HepG2 (cell line): ENCODE results near the gene HID1. TPM values are rescaled to one million over a fixed set of nuclear protein-coding genes. Genes with fewer than 3 reads are reported as not detected.

ENCODE experiments used
- ETV5 ChIP-seq: IDR thresholded peaks from 2 replicates; pipeline ENCODE4 v1.6.1; 2018; ENCODE audit warnings: missing biosample characterization, missing genetic modification reagents, inconsistent platforms, borderline replicate concordance
- KMT2B ChIP-seq: IDR thresholded peaks from 2 replicates; pipeline ENCODE4 v1.6.1; 2016; ENCODE audit warnings: missing genetic modification reagents, missing compliant biosample characterization
- PHF21A ChIP-seq: sonication (generic); formaldehyde crosslinking; IDR thresholded peaks from 2 replicates; pipeline ENCODE4 v1.5.0; 2020; ENCODE audit warnings: mild to moderate bottlenecking, missing genetic modification reagents
- SMC3 ChIP-seq: IDR thresholded peaks from 2 replicates; pipeline ENCODE4 v1.6.1; 2011; ENCODE audit warnings: low read length, improper control_type of control experiment
- TBX2 ChIP-seq: sonication (generic); formaldehyde crosslinking; IDR thresholded peaks from 2 replicates; pipeline ENCODE4 v1.5.0; 2020; ENCODE audit warnings: missing genetic modification reagents, mild to moderate bottlenecking, borderline replicate concordance
- TGIF2 ChIP-seq: IDR thresholded peaks from 2 replicates; pipeline ENCODE4 v1.6.1; 2016; ENCODE audit warnings: control low read depth, missing compliant biosample characterization
- ZNF598 ChIP-seq: sonication (generic); formaldehyde crosslinking; IDR thresholded peaks from 2 replicates; pipeline ENCODE4 v1.5.1; 2020; ENCODE audit warnings: mild to moderate bottlenecking, missing genetic modification reagents, borderline replicate concordance
- polyA plus RNA-seq, 8 experiments: library from polyadenylated mRNA; depleted of rRNA in 3 of 8; stranded (reverse) in 7 of 8; unstranded in 1 of 8; fragments of >200 nt; fragmentation: Illumina TruSeq in 4 of 8; extraction: Trizol in 4 of 8; gene quantifications; 2 replicates each; pipeline versions ENCODE4 v1.2.1 to v1.2.3, GENCODE V29; 2011 to 2016; ENCODE audit warnings: low read depth in 4 of 8, missing spikeins in 1 of 8, mixed read lengths in 1 of 8; ENCODE audit not compliant: insufficient read depth in 1 of 8
- total RNA-seq, 5 experiments: library from RNA; depleted of rRNA; stranded (reverse); fragments of >200 nt; fragmentation: Illumina TruSeq; extraction: Trizol; gene quantifications; 2 replicates each; pipeline ENCODE4 v1.2.3, GENCODE V29; 2016; ENCODE audit warnings: low read depth in 1 of 5
- TF ChIP-seq, protein P1 (sequence below): sonication (generic); formaldehyde crosslinking; IDR thresholded peaks from 2 replicates; pipeline ENCODE4 v1.4.0; 2020; ENCODE audit warnings: missing genetic modification reagents
- TF ChIP-seq, protein P2 (sequence below): sonication (generic); formaldehyde crosslinking; conservative IDR thresholded peaks from 2 replicates; pipeline ENCODE4 v1.8.0; 2022; ENCODE audit warnings: low read depth, missing genetic modification reagents
- TF ChIP-seq, protein P3 (sequence below): sonication (generic); formaldehyde crosslinking; IDR thresholded peaks from 2 replicates; pipeline ENCODE4 v1.4.0; 2020; ENCODE audit warnings: missing genetic modification reagents, borderline replicate concordance
- TF ChIP-seq, protein P4 (sequence below): sonication (generic); formaldehyde crosslinking; IDR thresholded peaks from 2 replicates; pipeline ENCODE4 v1.4.0; 2020; ENCODE audit warnings: missing genetic modification reagents, borderline replicate concordance

The HID1 gene
- total and polyA plus RNA-seq, 2 of the 13 experiments (the other 11 are each of a cell fraction or from before 2014, with no cell fraction given), result 2.1 to 10.6 TPM

DNA sequence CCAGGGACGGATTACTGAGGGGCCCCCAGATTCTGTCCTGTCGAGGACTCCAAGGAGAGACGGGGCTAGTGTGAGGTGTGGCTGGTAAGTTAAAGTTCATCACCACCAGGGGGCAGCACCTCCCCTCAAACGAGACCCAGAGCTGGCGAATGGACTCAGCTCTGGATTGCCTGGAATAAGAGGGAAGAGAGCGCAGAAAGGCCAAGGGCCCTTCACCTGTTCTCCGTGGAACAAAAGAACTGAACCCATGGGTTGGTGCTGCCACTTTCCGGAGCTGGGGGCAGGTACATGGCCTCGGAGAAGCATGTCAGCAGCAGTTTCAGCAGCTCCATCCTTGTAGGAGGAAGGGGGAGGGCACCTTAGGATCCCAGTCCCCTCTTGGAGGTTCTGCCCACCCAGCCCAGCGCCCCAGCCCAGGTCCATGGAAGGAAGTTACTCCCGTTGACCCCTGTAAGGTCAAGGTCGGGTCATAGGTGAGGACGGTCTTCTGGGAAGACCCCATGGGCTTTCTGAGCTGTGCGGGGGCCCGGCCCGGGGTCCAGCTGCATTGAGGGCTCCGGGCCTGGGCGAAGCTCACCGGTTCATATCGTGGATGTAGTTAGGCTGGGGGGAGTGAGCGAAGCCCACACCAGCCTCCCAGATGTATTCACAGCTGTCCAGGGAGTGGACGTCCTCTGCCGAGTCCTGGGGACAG lies 10.8 kb downstream of the HID1 start (continued):
- TF ChIP-seq, protein P1, sequence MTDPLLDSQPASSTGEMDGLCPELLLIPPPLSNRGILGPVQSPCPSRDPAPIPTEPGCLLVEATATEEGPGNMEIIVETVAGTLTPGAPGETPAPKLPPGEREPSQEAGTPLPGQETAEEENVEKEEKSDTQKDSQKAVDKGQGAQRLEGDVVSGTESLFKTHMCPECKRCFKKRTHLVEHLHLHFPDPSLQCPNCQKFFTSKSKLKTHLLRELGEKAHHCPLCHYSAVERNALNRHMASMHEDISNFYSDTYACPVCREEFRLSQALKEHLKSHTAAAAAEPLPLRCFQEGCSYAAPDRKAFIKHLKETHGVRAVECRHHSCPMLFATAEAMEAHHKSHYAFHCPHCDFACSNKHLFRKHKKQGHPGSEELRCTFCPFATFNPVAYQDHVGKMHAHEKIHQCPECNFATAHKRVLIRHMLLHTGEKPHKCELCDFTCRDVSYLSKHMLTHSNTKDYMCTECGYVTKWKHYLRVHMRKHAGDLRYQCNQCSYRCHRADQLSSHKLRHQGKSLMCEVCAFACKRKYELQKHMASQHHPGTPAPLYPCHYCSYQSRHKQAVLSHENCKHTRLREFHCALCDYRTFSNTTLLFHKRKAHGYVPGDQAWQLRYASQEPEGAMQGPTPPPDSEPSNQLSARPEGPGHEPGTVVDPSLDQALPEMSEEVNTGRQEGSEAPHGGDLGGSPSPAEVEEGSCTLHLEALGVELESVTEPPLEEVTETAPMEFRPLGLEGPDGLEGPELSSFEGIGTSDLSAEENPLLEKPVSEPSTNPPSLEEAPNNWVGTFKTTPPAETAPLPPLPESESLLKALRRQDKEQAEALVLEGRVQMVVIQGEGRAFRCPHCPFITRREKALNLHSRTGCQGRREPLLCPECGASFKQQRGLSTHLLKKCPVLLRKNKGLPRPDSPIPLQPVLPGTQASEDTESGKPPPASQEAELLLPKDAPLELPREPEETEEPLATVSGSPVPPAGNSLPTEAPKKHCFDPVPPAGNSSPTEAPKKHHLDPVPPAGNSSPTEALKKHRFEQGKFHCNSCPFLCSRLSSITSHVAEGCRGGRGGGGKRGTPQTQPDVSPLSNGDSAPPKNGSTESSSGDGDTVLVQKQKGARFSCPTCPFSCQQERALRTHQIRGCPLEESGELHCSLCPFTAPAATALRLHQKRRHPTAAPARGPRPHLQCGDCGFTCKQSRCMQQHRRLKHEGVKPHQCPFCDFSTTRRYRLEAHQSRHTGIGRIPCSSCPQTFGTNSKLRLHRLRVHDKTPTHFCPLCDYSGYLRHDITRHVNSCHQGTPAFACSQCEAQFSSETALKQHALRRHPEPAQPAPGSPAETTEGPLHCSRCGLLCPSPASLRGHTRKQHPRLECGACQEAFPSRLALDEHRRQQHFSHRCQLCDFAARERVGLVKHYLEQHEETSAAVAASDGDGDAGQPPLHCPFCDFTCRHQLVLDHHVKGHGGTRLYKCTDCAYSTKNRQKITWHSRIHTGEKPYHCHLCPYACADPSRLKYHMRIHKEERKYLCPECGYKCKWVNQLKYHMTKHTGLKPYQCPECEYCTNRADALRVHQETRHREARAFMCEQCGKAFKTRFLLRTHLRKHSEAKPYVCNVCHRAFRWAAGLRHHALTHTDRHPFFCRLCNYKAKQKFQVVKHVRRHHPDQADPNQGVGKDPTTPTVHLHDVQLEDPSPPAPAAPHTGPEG (CRISPR knock-in tag), result 0 out of 2 replicates have a peak, but pooled peaks have one; percentile 29
- TF ChIP-seq KMT2B (CRISPR knock-in tag), result no peak
- peak; percentile 43; the same call in 1 of the 2 replicates for TF ChIP-seq ZNF598
- TF ChIP-seq, protein P2, sequence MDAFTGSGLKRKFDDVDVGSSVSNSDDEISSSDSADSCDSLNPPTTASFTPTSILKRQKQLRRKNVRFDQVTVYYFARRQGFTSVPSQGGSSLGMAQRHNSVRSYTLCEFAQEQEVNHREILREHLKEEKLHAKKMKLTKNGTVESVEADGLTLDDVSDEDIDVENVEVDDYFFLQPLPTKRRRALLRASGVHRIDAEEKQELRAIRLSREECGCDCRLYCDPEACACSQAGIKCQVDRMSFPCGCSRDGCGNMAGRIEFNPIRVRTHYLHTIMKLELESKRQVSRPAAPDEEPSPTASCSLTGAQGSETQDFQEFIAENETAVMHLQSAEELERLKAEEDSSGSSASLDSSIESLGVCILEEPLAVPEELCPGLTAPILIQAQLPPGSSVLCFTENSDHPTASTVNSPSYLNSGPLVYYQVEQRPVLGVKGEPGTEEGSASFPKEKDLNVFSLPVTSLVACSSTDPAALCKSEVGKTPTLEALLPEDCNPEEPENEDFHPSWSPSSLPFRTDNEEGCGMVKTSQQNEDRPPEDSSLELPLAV (CRISPR knock-in tag), result no peak
- TF ChIP-seq, protein P3, sequence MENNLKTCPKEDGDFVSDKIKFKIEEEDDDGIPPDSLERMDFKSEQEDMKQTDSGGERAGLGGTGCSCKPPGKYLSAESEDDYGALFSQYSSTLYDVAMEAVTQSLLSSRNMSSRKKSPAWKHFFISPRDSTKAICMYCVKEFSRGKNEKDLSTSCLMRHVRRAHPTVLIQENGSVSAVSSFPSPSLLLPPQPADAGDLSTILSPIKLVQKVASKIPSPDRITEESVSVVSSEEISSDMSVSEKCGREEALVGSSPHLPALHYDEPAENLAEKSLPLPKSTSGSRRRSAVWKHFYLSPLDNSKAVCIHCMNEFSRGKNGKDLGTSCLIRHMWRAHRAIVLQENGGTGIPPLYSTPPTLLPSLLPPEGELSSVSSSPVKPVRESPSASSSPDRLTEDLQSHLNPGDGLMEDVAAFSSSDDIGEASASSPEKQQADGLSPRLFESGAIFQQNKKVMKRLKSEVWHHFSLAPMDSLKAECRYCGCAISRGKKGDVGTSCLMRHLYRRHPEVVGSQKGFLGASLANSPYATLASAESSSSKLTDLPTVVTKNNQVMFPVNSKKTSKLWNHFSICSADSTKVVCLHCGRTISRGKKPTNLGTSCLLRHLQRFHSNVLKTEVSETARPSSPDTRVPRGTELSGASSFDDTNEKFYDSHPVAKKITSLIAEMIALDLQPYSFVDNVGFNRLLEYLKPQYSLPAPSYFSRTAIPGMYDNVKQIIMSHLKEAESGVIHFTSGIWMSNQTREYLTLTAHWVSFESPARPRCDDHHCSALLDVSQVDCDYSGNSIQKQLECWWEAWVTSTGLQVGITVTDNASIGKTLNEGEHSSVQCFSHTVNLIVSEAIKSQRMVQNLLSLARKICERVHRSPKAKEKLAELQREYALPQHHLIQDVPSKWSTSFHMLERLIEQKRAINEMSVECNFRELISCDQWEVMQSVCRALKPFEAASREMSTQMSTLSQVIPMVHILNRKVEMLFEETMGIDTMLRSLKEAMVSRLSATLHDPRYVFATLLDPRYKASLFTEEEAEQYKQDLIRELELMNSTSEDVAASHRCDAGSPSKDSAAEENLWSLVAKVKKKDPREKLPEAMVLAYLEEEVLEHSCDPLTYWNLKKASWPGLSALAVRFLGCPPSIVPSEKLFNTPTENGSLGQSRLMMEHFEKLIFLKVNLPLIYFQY (CRISPR knock-in tag), result 0 out of 2 replicates have a peak, but pooled peaks have one; percentile 31
- TF ChIP-seq TGIF2 (CRISPR knock-in tag), result 0 out of 2 replicates have a peak, but pooled peaks have one; percentile 37
- TF ChIP-seq SMC3, result peak; percentile 95
- TF ChIP-seq ETV5, result 0 out of 2 replicates have a peak, but pooled peaks have one; percentile 10
- TF ChIP-seq TBX2 (CRISPR knock-in tag), result 0 out of 2 replicates have a peak, but pooled peaks have one; percentile 31
- TF ChIP-seq PHF21A (CRISPR knock-in tag), result peak; percentile 49; the same call in 1 of the 2 replicates
- TF ChIP-seq, protein P4, sequence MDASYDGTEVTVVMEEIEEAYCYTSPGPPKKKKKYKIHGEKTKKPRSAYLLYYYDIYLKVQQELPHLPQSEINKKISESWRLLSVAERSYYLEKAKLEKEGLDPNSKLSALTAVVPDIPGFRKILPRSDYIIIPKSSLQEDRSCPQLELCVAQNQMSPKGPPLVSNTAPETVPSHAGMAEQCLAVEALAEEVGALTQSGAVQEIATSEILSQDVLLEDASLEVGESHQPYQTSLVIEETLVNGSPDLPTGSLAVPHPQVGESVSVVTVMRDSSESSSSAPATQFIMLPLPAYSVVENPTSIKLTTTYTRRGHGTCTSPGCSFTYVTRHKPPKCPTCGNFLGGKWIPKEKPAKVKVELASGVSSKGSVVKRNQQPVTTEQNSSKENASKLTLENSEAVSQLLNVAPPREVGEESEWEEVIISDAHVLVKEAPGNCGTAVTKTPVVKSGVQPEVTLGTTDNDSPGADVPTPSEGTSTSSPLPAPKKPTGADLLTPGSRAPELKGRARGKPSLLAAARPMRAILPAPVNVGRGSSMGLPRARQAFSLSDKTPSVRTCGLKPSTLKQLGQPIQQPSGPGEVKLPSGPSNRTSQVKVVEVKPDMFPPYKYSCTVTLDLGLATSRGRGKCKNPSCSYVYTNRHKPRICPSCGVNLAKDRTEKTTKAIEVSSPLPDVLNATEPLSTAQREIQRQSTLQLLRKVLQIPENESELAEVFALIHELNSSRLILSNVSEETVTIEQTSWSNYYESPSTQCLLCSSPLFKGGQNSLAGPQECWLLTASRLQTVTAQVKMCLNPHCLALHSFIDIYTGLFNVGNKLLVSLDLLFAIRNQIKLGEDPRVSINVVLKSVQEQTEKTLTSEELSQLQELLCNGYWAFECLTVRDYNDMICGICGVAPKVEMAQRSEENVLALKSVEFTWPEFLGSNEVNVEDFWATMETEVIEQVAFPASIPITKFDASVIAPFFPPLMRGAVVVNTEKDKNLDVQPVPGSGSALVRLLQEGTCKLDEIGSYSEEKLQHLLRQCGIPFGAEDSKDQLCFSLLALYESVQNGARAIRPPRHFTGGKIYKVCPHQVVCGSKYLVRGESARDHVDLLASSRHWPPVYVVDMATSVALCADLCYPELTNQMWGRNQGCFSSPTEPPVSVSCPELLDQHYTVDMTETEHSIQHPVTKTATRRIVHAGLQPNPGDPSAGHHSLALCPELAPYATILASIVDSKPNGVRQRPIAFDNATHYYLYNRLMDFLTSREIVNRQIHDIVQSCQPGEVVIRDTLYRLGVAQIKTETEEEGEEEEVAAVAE, result peak; percentile 63; the same call in 1 of the 2 replicates
